ENCODE measurements around the gene RAB19. TPM values are rescaled to one million over a fixed set of nuclear protein-coding genes. Genes with fewer than 3 reads are reported as not detected.
"Not testable (repeated sequence)": the region's sequence is repeated elsewhere in the genome, so short reads cannot be mapped to it uniquely, and the experiment has no call there.

Gene RAB19
- total RNA-seq, 1 donor from 2014 or later, result 10.2 TPM

- Histone ChIP-seq H3K36me3 (ENCODE audit: control insufficient read depth, insufficient read depth, low read length) (no peaks in the 10 kb centered on the region), H3K27me3 (ENCODE audit: control insufficient read depth, insufficient read depth, low read length) (no peaks in the 10 kb centered on the region), H3K4me3 (ENCODE audit: low read depth, low read length) (no peak overlapping the region)
- no peak for DNase-seq (ENCODE audit: low read depth)
- no peak for TF ChIP-seq CTCF (IDR thresholded peaks at IDR 0.05; ENCODE audit: insufficient read depth, low read length, poor library complexity, severe bottlenecking)
These were observed 45.1 kb downstream of the RAB19 start for GRCh38 chr7:140448781-140449480.

GRCh38 chr7:140451716-140452115 is 47.9 kb downstream of the RAB19 start:
- no peak for TF ChIP-seq CTCF (IDR thresholded peaks at IDR 0.05; ENCODE audit: insufficient read depth, low read length, poor library complexity, severe bottlenecking)
- Histone ChIP-seq H3K27me3 (ENCODE audit: control insufficient read depth, insufficient read depth, low read length) (no peaks in the 10 kb centered on the region), H3K4me3 (ENCODE audit: low read depth, low read length) (no peak overlapping the region), H3K36me3 (ENCODE audit: control insufficient read depth, insufficient read depth, low read length) (no peaks in the 10 kb centered on the region)
- no peak for DNase-seq (ENCODE audit: low read depth)

GRCh38 chr7:140453273-140453672 is 49.4 kb downstream of the RAB19 start:
- Histone ChIP-seq H3K27me3 (ENCODE audit: control insufficient read depth, insufficient read depth, low read length) (no peaks in the 10 kb centered on the region), H3K4me3 (ENCODE audit: low read depth, low read length) (no peak overlapping the region), H3K36me3 (ENCODE audit: control insufficient read depth, insufficient read depth, low read length) (no peaks in the 10 kb centered on the region)
- TF ChIP-seq CTCF (IDR thresholded peaks at IDR 0.05; ENCODE audit: insufficient read depth, low read length, poor library complexity, severe bottlenecking), result no peak
- DNase-seq (ENCODE audit: low read depth), result no peak

GRCh38 chr7:140453785-140454656 is 50.2 kb downstream of the RAB19 start:
- H3K27me3 ChIP-seq (ENCODE audit: control insufficient read depth, insufficient read depth, low read length); H3K4me3 ChIP-seq (ENCODE audit: low read depth, low read length); H3K36me3 ChIP-seq (ENCODE audit: control insufficient read depth, insufficient read depth, low read length); DNase-seq (ENCODE audit: low read depth): not testable (repeated sequence)

- no peaks in the 10 kb centered on the region for H3K36me3 ChIP-seq (ENCODE audit: control insufficient read depth, insufficient read depth, low read length)
- DNase-seq (ENCODE audit: low read depth), result no peak
- H3K4me3 ChIP-seq (ENCODE audit: low read depth, low read length), result no peak overlapping the region
- TF ChIP-seq CTCF (IDR thresholded peaks at IDR 0.05; ENCODE audit: insufficient read depth, low read length, poor library complexity, severe bottlenecking), result no peak
- no peaks in the 10 kb centered on the region for H3K27me3 ChIP-seq (ENCODE audit: control insufficient read depth, insufficient read depth, low read length)
These were observed 50.8 kb downstream of the RAB19 start for GRCh38 chr7:140454657-140455015.

- H3K27me3 ChIP-seq (ENCODE audit: control insufficient read depth, insufficient read depth, low read length), result no peaks in the 10 kb centered on the region
- H3K36me3 ChIP-seq (ENCODE audit: control insufficient read depth, insufficient read depth, low read length), result no peaks in the 10 kb centered on the region
- H3K4me3 ChIP-seq (ENCODE audit: low read depth, low read length), result no peak overlapping the region
- no peak for DNase-seq (ENCODE audit: low read depth)
- TF ChIP-seq CTCF (IDR thresholded peaks at IDR 0.05; ENCODE audit: insufficient read depth, low read length, poor library complexity, severe bottlenecking), result no peak
These were observed 51.9 kb downstream of the RAB19 start for GRCh38 chr7:140455743-140456142.

Measured in kidney epithelial cell (primary cell).